ENCODE results near the gene POLRMT.

Gene POLRMT

DNA sequence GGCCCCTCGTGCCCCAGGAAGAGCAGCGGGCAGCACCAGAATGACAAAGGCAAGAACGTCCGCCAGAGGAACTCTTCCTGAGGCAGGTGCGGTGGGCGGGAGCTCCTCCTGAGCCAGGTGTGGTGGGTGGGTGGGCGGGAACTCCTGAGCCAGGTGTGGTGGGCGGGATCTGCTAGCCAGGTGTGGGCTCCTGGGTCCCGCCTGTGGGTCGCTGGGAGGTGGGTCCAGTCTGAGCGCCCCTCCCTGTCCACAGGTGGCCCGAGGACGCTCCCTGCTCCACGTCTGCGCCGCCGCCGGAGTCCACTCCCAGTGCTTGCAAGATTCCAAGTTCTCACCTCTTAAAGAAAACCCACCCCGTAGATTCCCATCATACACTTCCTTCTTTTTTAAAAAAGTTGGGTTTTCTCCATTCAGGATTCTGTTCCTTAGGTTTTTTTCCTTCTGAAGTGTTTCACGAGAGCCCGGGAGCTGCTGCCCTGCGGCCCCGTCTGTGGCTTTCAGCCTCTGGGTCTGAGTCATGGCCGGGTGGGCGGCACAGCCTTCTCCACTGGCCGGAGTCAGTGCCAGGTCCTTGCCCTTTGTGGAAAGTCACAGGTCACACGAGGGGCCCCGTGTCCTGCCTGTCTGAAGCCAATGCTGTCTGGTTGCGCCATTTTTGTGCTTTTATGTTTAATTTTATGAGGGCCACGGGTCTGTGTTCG, 50.7 kb downstream of the POLRMT start:
- Histone ChIP-seq H3K4me3 (ENCODE audit: severe bottlenecking) (no peak overlapping the region), H3K4me1 (ENCODE audit: insufficient read depth, poor library complexity, severe bottlenecking) (no peaks in the 10 kb centered on the region), H3K36me3 (ENCODE audit: low read depth) (peaks cover 43% of the 10 kb centered on the region), H3K27me3 (ENCODE audit: insufficient read depth, poor library complexity, severe bottlenecking) (no peaks in the 10 kb centered on the region), H3K9me3 (ENCODE audit: severe bottlenecking) (no peaks in the 10 kb centered on the region), H3K27ac (ENCODE audit: poor library complexity, severe bottlenecking) (no peak overlapping the region)
- DNase-seq (ENCODE audit: low spot score) (no peak), ATAC-seq (ENCODE audit: low read depth) (no peak)
- TF ChIP-seq, protein P1, sequence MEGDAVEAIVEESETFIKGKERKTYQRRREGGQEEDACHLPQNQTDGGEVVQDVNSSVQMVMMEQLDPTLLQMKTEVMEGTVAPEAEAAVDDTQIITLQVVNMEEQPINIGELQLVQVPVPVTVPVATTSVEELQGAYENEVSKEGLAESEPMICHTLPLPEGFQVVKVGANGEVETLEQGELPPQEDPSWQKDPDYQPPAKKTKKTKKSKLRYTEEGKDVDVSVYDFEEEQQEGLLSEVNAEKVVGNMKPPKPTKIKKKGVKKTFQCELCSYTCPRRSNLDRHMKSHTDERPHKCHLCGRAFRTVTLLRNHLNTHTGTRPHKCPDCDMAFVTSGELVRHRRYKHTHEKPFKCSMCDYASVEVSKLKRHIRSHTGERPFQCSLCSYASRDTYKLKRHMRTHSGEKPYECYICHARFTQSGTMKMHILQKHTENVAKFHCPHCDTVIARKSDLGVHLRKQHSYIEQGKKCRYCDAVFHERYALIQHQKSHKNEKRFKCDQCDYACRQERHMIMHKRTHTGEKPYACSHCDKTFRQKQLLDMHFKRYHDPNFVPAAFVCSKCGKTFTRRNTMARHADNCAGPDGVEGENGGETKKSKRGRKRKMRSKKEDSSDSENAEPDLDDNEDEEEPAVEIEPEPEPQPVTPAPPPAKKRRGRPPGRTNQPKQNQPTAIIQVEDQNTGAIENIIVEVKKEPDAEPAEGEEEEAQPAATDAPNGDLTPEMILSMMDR (IDR thresholded peaks at IDR 0.05; ENCODE audit: poor library complexity, severe bottlenecking) = no peak

DNA sequence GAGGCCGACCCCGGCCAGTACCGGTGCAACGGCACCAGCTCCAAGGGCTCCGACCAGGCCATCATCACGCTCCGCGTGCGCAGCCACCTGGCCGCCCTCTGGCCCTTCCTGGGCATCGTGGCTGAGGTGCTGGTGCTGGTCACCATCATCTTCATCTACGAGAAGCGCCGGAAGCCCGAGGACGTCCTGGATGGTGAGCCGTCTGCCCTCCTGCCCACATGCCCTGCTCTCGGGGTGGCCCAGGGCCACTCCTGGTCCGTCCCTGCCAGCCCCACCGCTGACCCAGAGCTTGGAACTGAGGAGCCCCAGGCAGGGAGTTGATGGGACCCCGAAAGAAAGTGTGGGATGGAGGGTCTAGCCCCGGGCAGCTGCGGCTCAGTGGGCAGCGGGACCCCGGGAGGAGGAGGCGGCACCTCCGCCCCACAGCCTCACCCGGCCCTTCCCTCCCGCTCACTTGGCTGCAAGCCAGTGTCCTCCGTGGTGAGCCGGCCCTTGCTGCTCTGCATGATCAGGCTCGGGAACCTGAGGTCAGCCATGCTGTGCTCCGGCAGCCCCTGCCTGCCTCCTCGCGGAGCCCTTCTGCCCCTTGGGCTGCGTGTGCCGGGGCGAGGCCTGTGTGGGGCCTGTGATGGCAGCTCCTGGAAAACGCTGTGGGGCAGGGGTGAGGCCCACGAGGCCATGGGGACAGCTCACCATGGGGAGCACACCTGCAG, 51.8 kb downstream of the POLRMT start:
- H3K27ac ChIP-seq (ENCODE audit: poor library complexity, severe bottlenecking) = no peak overlapping the region
- no peaks in the 10 kb centered on the region for H3K4me1 ChIP-seq (ENCODE audit: insufficient read depth, poor library complexity, severe bottlenecking)
- H3K9me3 ChIP-seq (ENCODE audit: severe bottlenecking) = no peaks in the 10 kb centered on the region
- no peaks in the 10 kb centered on the region for H3K27me3 ChIP-seq (ENCODE audit: insufficient read depth, poor library complexity, severe bottlenecking)
- no peak overlapping the region for H3K4me3 ChIP-seq (ENCODE audit: severe bottlenecking)
- no peak for DNase-seq (ENCODE audit: low spot score)
- peaks cover 49% of the 10 kb centered on the region for H3K36me3 ChIP-seq (ENCODE audit: low read depth)
- TF ChIP-seq, protein P1 (IDR thresholded peaks at IDR 0.05; ENCODE audit: poor library complexity, severe bottlenecking) = no peak
- no peak for ATAC-seq (ENCODE audit: low read depth)

DNA sequence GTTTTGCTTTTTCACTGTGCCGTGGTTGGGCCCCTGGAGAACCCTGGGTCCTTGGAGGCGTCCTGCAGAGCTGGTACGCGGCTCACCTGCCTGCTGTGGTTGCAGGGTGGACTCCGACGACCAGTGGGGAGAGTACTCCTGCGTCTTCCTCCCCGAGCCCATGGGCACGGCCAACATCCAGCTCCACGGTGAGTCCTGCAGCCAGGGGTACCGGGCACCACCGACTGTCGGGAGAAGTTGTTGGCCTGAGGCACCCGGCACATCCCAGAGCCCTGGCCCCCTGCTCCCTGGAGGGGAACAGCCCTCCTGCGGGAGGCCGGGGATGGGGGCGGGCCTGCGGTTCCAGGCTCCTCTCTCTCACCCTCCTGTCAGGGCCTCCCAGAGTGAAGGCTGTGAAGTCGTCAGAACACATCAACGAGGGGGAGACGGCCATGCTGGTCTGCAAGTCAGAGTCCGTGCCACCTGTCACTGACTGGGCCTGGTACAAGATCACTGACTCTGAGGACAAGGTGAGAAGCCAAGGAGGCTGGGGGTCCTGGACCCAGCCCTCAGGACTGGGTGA, 53.0 kb downstream of the POLRMT start:
- peaks cover 49% of the 10 kb centered on the region for H3K36me3 ChIP-seq (ENCODE audit: low read depth)
- H3K9me3 ChIP-seq (ENCODE audit: severe bottlenecking) = no peaks in the 10 kb centered on the region
- TF ChIP-seq, protein P1 (IDR thresholded peaks at IDR 0.05; ENCODE audit: poor library complexity, severe bottlenecking) = no peak
- no peak overlapping the region for H3K27ac ChIP-seq (ENCODE audit: poor library complexity, severe bottlenecking)
- ATAC-seq (ENCODE audit: low read depth) (no peak), DNase-seq (ENCODE audit: low spot score) (no peak)
- H3K4me1 ChIP-seq (ENCODE audit: insufficient read depth, poor library complexity, severe bottlenecking) = no peaks in the 10 kb centered on the region
- no peak overlapping the region for H3K4me3 ChIP-seq (ENCODE audit: severe bottlenecking)
- H3K27me3 ChIP-seq (ENCODE audit: insufficient read depth, poor library complexity, severe bottlenecking) = no peaks in the 10 kb centered on the region

DNA sequence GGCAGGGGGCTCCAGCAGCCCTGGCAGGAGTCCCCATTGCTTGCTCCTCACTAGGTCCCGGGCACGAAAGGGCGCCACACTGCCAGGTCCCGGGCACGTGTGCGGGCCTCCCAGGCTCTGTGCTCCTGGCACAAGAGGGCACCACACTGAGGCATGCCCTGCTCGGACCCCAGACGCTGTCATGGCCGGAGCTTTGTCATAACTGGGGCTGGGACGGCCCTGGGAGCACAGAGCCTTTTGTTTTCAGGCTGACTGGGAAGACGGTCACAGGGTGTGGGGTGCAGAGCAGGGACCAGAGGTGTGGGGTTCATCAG, 53.5 kb downstream of the POLRMT start:
- H3K4me1 ChIP-seq (ENCODE audit: insufficient read depth, poor library complexity, severe bottlenecking) = no peaks in the 10 kb centered on the region
- H3K4me3 ChIP-seq (ENCODE audit: severe bottlenecking) = no peak overlapping the region
- H3K36me3 ChIP-seq (ENCODE audit: low read depth) = peaks cover 49% of the 10 kb centered on the region
- no peaks in the 10 kb centered on the region for H3K27me3 ChIP-seq (ENCODE audit: insufficient read depth, poor library complexity, severe bottlenecking)
- no peak for ATAC-seq (ENCODE audit: low read depth)
- H3K27ac ChIP-seq (ENCODE audit: poor library complexity, severe bottlenecking) = no peak overlapping the region
- no peak for DNase-seq (ENCODE audit: low spot score)
- H3K9me3 ChIP-seq (ENCODE audit: severe bottlenecking) = no peaks in the 10 kb centered on the region
- TF ChIP-seq, protein P1 (IDR thresholded peaks at IDR 0.05; ENCODE audit: poor library complexity, severe bottlenecking) = no peak
